Measurements from ENCODE around the gene UBXN2A.

- TF ChIP-seq ZBTB17 (tag by site-specific recombination; IDR thresholded peaks at IDR 0.05) (no peak), PRDM1 (tag by site-specific recombination; IDR thresholded peaks at IDR 0.05) (no peak), ZNF510 (tag by site-specific recombination; IDR thresholded peaks at IDR 0.05; ENCODE audit: insufficient replicate concordance) (no peak), CTCF (tag by site-specific recombination; IDR thresholded peaks at IDR 0.05) (no peak)
These were observed 67.4 kb downstream of the UBXN2A start for GRCh38 chr2:24007693-24008092.

Data from HEK293 (cell line).